GM18505 (cell line): Measurements from ENCODE around the gene SLC16A5.
"Not testable (repeated sequence)": the region's sequence is repeated elsewhere in the genome, so short reads cannot be mapped to it uniquely, and the experiment has no call there.

Source experiments
- ATAC-seq: cut with Tn5 transposase; IDR thresholded peaks from one replicate; pipeline ENCODE4 v1.9.1; 2021; ENCODE audit not compliant: unreplicated experiment
- POLR2A ChIP-seq: IDR thresholded peaks from 4 replicates; pipeline ENCODE4 v1.6.1; 2011; ENCODE audit warnings: borderline replicate concordance; ENCODE audit not compliant: insufficient read depth, insufficient read length; ENCODE audit errors: extremely low read depth

SLC16A5 gene

DNA sequence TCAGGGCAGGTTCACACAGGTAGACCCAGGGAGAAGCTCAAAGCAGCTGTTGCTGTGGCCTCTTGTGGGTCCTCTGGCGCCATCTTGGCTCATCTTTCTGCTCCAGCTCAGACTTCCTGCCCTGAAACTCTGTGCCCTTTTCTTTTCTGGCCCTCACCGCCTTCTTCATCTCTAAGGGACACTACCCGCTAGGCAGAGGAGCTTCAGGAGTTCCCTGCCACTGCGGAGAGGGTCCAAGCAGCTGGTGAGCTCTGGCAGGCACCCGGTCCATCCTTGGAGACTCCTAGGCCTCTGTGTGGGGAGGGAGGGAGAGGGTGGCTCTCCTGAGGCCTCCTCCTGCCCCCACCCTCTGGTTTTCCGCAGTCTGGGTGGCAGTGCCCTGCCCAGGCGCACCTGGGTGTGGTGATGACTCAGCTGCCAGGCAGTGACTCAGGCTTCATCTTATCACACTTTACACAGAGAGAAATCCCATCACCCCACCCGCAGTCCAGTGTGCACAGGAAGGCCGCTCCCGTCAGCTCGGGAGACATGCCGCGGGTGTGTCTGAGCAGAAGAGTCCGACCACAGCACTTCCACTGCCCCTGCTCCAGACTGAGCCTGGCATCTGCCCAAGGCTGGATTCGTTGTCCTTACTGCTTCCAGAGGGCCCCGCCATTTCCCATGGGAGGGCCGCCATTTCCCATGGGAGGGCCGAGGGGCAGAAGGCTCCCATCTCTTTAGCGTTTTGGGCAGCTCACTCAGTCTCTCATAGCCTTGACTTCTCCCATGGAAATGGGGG is 36.5 kb downstream of the SLC16A5 start:
- TF ChIP-seq POLR2A = no peak
- no peak for ATAC-seq

DNA sequence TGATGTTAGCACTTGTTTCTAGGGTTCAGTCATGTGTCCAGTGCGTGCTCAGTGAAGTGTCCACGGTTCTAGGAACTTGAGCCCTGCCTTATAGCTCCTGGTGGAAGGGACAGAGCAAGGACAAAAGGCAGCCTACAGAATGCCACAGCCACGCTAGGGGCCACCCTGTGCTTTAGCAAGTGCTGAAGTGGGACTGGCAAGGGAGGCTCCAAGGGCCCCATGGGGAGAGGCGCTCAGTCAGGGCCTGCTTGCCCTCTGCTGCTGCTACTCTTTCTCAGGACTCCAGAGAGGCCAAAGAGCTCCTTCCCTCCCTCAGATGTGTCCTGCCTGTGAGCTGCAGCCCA is 37.0 kb downstream of the SLC16A5 start:
- no peak for ATAC-seq
- no peak for TF ChIP-seq POLR2A

- no peak for TF ChIP-seq POLR2A
Observed at GRCh38 chr17:75125984-75126383, 38.2 kb downstream of the SLC16A5 start.

DNA sequence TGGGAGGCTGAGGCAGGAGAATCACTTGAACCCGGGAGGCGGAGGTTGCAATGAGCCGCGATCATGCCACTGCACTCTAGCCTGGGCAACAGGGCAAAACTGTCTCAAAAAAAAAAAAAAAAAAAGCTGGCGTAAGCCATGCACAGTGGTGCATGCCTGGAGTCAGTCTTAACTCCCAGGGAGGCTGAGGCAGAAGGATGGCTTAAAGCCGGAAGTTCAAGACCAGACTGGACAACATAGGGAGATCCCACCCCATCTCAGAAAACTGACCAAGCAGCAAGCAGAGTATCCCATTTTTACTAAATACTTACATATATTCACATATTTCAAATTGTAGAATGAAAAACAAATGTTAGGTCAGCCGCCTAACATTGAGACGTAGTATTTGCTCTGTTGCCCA is 39.2 kb downstream of the SLC16A5 start:
- TF ChIP-seq POLR2A = no peak
- ATAC-seq = no peak

More at GRCh38 chr17:75125984-75126383, 38.2 kb downstream of the SLC16A5 start:
- no peak for ATAC-seq

GRCh38 chr17:75127936-75128335 is 40.2 kb downstream of the SLC16A5 start:
- not testable (repeated sequence) for ATAC-seq

DNA sequence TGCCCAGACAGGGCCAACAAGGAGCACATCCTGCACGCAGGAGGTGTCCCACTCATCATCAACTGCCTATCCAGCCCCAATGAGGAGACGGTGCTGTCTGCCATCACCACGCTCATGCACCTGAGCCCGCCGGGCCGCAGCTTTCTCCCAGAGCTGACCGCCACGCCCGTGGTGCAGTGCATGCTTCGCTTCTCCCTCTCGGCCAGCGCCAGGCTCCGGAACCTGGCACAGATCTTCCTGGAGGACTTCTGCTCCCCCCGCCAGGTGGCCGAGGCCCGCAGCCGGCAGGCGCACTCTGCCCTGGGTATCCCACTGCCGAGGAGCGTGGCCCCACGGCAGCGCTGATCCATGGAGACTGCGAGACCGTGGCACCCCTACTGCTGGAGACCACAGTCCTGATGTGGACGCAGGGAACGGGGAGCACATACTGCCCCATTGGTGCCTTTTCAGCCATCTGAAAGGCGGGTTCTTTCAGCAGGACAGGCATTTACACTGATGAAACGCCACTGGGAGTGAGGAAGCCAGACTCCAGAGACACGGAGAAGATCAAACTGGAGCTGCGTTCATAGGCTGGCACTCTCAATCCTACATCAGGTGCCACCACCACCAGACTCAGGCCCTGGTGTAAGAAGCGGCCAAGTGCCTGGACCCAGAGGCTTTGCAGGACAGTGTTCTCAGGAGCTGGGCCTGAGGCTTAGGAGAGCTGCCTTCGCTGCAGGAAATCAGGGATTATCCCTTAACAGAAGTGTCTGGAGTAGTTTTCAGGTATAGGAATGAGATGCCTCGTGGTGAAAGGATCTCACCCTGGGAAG is 41.1 kb downstream of the SLC16A5 start:
- TF ChIP-seq POLR2A = peak; percentile 7
- ATAC-seq = no peak

DNA sequence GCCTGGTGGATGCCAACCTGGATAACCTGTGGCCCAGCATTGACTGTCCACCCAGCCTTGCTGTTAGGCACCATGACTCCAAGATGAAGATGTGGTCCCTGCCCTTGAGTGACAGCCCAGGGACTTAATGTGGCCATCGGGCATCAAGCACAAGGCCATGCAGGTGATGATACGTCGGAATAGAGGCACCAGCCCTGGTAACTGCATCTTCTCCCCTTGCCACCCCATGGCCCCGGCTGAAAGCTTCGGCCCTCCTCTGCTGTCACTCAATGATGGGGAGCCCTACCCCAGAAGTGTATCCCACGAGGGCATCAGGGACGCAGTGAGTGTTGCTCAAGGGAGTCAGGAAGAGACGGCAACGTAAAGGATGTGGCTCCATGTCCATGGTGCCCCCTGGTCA is 41.8 kb downstream of the SLC16A5 start:
- no peak for ATAC-seq

GRCh38 chr17:75130059-75130631 is 42.4 kb downstream of the SLC16A5 start:
- no peak for ATAC-seq
- TF ChIP-seq POLR2A = no peak

More for the DNA sequence above, 41.8 kb downstream of the SLC16A5 start:
- TF ChIP-seq POLR2A = no peak

DNA sequence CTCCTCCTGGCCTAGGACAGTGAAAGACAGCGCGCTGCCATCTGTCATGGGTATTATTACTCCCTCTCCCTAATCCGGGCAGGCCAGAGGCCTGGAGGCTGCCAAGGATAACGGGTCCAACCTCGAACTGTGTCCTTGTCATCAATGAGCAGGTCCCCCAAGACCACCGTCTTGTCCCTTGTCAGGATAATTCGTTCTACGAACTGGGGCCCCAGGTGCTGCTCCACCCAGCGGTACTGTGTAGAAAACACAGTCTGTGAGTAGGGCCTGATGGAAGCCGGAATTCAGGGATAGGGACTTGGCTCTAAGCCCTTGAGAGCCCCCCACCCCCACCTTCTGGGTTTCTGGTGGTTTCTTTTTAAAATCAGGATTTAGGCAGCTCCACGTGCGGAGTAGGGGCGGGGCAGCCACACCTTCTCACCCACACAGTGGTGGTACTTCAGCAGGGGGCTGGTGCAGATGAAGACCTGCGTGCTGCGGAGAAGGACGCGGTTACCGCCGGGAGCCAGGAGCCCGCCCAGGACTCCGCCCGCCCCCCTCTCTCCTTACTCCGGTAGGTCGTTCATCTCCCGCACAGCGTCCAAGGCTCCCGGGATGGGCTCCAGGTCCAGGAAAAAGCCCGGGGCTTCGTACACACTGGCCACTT is 43.0 kb downstream of the SLC16A5 start:
- ATAC-seq = peak; percentile 16
- TF ChIP-seq POLR2A = no peak

DNA sequence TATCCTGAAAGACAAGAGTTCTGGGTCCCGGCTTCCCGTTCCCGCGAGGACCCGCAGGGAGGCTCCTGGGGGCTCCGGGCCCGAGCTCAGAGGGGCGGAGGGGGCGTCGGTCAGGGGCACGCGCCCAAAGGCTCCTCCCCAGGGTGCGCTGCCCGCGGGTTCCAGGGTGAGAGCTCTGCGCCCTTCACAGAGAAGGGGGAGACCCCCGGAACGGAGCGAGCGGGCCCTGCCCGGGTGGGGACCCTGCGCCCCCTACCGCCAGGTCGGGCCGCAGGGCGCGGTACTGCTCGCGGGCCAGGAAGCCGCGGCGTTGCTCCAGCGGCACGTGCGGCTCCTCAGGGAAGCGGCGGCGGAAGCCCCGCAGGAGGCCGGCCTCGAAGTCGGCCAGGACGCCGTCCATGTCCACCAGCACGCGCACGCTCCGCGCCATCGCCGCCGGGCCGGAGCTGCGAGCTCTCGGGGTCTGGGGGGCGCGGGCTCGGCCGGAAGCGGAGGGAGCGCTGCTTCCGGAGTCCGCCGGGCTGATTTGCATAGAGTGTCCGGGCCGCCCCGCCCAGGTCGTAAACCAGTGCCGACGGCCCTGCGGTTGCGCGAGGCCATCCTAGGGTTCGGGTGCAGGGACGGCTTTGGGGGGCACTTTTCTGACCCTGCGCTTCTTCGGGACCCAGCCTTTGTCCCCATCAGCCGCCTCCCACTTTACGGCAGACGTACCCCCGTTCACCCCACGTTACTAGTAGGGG is 43.7 kb downstream of the SLC16A5 start, which contains the start of gene NT5C:
NT5C (minus strand) TSS at position 465 of the 740 bp plus-strand sequence; CDS start at position 430, 35 bp downstream.
- TF ChIP-seq POLR2A = peak; percentile 92
- ATAC-seq = peak; percentile 79

DNA sequence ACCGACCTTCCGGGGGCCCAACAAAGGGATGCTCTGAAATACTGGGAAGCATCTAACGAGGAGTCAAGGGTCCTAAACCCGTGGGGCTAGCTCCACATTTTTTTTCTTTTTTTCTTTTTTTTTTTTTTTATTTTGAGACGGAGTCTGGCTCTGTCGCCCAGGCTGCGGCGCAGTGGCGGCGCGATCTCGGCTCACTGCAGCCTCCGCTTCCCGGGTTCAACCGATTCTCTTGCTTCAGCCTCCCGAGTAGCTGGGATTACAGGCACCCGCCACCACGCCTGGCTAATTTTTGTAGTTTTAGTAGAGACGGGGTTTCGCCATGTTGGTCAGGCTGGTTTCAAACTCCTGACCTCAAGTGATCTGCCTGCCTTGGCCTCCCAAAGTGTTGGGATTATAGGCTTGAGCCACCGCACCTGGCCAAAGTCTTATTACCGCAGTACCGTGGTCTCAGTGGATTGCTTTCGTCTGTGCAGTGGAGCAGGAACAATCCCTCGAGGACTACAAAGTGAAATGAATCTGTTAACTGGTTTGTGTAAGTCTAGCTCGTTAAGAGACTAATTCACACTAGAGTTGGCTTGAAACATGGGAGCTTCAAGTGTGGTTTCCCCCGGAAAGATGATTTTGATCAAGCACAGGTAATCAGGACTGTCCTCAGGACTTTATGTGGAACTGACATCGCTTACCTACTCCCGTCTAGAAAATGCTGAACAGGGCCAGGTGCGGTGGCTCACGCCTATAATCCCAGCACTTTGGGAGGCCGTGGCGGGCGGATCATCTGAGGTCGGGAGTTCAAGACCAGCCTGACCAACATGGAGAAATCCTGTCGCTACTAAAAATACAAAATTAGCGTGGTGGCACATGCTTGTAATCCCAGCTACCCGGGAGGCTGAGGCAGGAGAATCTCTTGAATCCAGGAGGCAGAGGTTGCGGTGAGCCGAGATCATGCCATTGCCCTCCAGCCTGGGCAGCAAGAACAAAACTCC is 44.6 kb downstream of the SLC16A5 start:
- ATAC-seq = not testable (repeated sequence)

GRCh38 chr17:75133001-75133400 is 45.2 kb downstream of the SLC16A5 start:
- no peak for ATAC-seq

GRCh38 chr17:75133607-75134347 is 46.0 kb downstream of the SLC16A5 start:
- ATAC-seq = not testable (repeated sequence)

More at GRCh38 chr17:75133001-75133400, 45.2 kb downstream of the SLC16A5 start:
- TF ChIP-seq POLR2A = no peak
